K562 (cell line): ENCODE results near the gene CACNA1A. TPM values are rescaled to one million over a fixed set of nuclear protein-coding genes. Genes with fewer than 3 reads are reported as not detected.

Experiments used
- ATAC-seq: fragments of 200-7000 bp; cut with Tn5 transposase; 3 replicates; pipeline ENCODE4 v1.9.1; 2020; ENCODE audit warnings: moderate library complexity
- BruUV-seq: library from RNA; stranded (reverse); fragments of 400-500 nt; replicated peaks from 2 replicates; lab custom pipeline; 2021; lab: Mats Ljungman, UMichigan
- CTCF ChIA-PET: fragments of 300-600 bp; formaldehyde crosslinking; extraction: SDS; loops from one replicate; lab custom pipeline; 2021; ENCODE audit warnings: low intra/inter-chr PET ratio; lab: Yijun Ruan, JAX
- POLR2A ChIA-PET: fragments of 300-600, 350-650 bp; sonication (Branson Sonifier 250); formaldehyde crosslinking; extraction: SDS; loops from one replicate; lab custom pipeline; 2021; ENCODE audit warnings: antibody characterized with exemption, inconsistent platforms; lab: Yijun Ruan, JAX
- DNase-seq, 4 experiments: peaks; one replicate each; pipeline versions ENCODE4 v3.0.0 to v3.0.0-alpha.2; 2011 to 2018; ENCODE audit warnings: low spot score in 3 of 4, mixed read lengths in 3 of 4; ENCODE audit errors: extremely low read depth in 1 of 4
- FAIRE-seq: peaks from 2 replicates; lab custom pipeline; 2011; peaks lifted over from hg19 to GRCh38; lab: Jason Lieb, UNC
- H2AFZ ChIP-seq: 2 replicates; pipeline ENCODE4 v1.6.0; 2011; ENCODE audit warnings: low read depth, low read length, control low read depth, inconsistent platforms
- H3K27ac ChIP-seq: fragments of 200-600 bp; 3 replicates; pipeline ENCODE4 v1.8.0; 2011; ENCODE audit warnings: low read depth, mild to moderate bottlenecking, control low read depth, inconsistent platforms, low read length, moderate library complexity, mixed read lengths; ENCODE audit errors: extremely low read depth
- H3K27me3 ChIP-seq, 2 experiments: fragments of 300-600 bp in 1 of 2; 2 replicates in 1 of 2; 3 replicates in 1 of 2; pipeline versions ENCODE4 v1.6.0 to v1.8.0; 2011; ENCODE audit warnings: inconsistent platforms in 2 of 2, low read length in 2 of 2, mild to moderate bottlenecking in 1 of 2, mixed read lengths in 1 of 2, moderate library complexity in 1 of 2; ENCODE audit not compliant: control insufficient read depth in 2 of 2, insufficient read depth in 2 of 2
- H3K36me3 ChIP-seq: fragments of 300-600 bp; 3 replicates; pipeline ENCODE4 v1.8.0; 2011; ENCODE audit warnings: mild to moderate bottlenecking, low read length, inconsistent platforms; ENCODE audit not compliant: control insufficient read depth, insufficient read depth
- H3K4me1 ChIP-seq, 2 experiments: fragments of 200-600 bp in 1 of 2; replicated peaks in 1 of 2; 2 replicates in 1 of 2; 3 replicates in 1 of 2; pipeline versions ENCODE4 v1.5.1 to v1.8.0; 2011; ENCODE audit warnings: inconsistent platforms in 2 of 2, low read length in 2 of 2, mild to moderate bottlenecking in 1 of 2, mixed read lengths in 1 of 2, moderate library complexity in 1 of 2; ENCODE audit not compliant: control insufficient read depth in 2 of 2, insufficient read depth in 2 of 2
- H3K4me2 ChIP-seq: 2 replicates; pipeline ENCODE4 v1.6.1; 2011; ENCODE audit warnings: low read length, control low read depth, inconsistent platforms, mixed read lengths; ENCODE audit not compliant: insufficient read depth
- H3K4me3 ChIP-seq: fragments of 200-600 bp; sonication (generic), shearing (Covaris generic); 2 replicates; pipeline ENCODE4 v1.5.1; 2016; ENCODE audit warnings: control low read depth, inconsistent platforms
- H3K79me2 ChIP-seq: fragments of 200-600 bp; 3 replicates; pipeline ENCODE4 v1.8.0; 2011; ENCODE audit warnings: low read length, inconsistent platforms; ENCODE audit not compliant: control insufficient read depth, insufficient read depth
- H3K9ac ChIP-seq, 2 experiments: 2 replicates each; pipeline versions ENCODE4 v1.6.0 to v1.6.1; 2011; ENCODE audit warnings: low read depth in 2 of 2, low read length in 2 of 2, control low read depth in 1 of 2, inconsistent platforms in 1 of 2, mild to moderate bottlenecking in 1 of 2, mixed read lengths in 1 of 2; ENCODE audit not compliant: insufficient read depth in 1 of 2
- H3K9me1 ChIP-seq: one replicate; pipeline ENCODE4 v1.6.0; 2011; ENCODE audit warnings: inconsistent platforms, mild to moderate bottlenecking, low read length, moderate library complexity; ENCODE audit not compliant: control insufficient read depth, insufficient read depth
- H3K9me3 ChIP-seq: replicated peaks from 2 replicates; pipeline ENCODE4 v1.5.1; 2011; ENCODE audit warnings: low read depth, low read length, inconsistent platforms; ENCODE audit not compliant: control insufficient read depth, insufficient read depth
- H4K20me1 ChIP-seq: replicated peaks from 2 replicates; pipeline ENCODE4 v1.6.1; 2011; ENCODE audit warnings: low read length, inconsistent platforms, mixed read lengths; ENCODE audit not compliant: control insufficient read depth, insufficient read depth
- CC2D1A ChIP-seq: fragments of 450-650 bp; IDR thresholded peaks from 2 replicates; pipeline ENCODE4 v1.6.1; 2017; ENCODE audit warnings: mild to moderate bottlenecking
- CEBPG ChIP-seq, 3 experiments: fragments of 200-800 bp in 1 of 3; sonication (Bioruptor generic) in 1 of 3; sonication (generic) in 1 of 3; formaldehyde crosslinking in 1 of 3; IDR thresholded peaks in 2 of 3; conservative IDR thresholded peaks in 1 of 3; 2 replicates each; pipeline versions ENCODE4 v1.6.1 to v1.8.0; 2016 to 2022; ENCODE audit warnings: missing compliant biosample characterization in 2 of 3, missing genetic modification characterization in 2 of 3, mild to moderate bottlenecking in 1 of 3, missing genetic modification reagents in 1 of 3
- CTCF ChIP-seq, 3 experiments: IDR thresholded peaks in 2 of 3; conservative IDR thresholded peaks in 1 of 3; 2 replicates each; pipeline ENCODE4 v1.5.1; 2011 to 2012; ENCODE audit warnings: low read length in 3 of 3, mild to moderate bottlenecking in 3 of 3, control low read depth in 2 of 3, improper control_type of control experiment in 1 of 3, inconsistent platforms in 1 of 3, low read depth in 1 of 3, mixed read lengths in 1 of 3, moderate library complexity in 1 of 3; ENCODE audit not compliant: insufficient read depth in 2 of 3
- CUX1 ChIP-seq: fragments of 200-800 bp; sonication (Bioruptor generic); IDR thresholded peaks from 2 replicates; pipeline ENCODE4 v1.6.1; 2016; ENCODE audit warnings: missing genetic modification characterization, missing compliant biosample characterization
- E2F6 ChIP-seq, 2 experiments: IDR thresholded peaks; 2 replicates each; pipeline ENCODE4 v1.6.1; 2011; ENCODE audit warnings: borderline replicate concordance in 1 of 2, control low read depth in 1 of 2, low read depth in 1 of 2, low read length in 1 of 2, mild to moderate bottlenecking in 1 of 2, mixed read lengths in 1 of 2, moderate library complexity in 1 of 2; ENCODE audit not compliant: insufficient read depth in 1 of 2, insufficient read length in 1 of 2, poor library complexity in 1 of 2, severe bottlenecking in 1 of 2; ENCODE audit errors: extremely low read depth in 1 of 2
- NFYB ChIP-seq: IDR thresholded peaks from 2 replicates; pipeline ENCODE4 v1.6.1; 2011; ENCODE audit warnings: mild to moderate bottlenecking, moderate library complexity; ENCODE audit not compliant: insufficient read length; ENCODE audit errors: extremely low read depth
- SMARCB1 ChIP-seq: IDR thresholded peaks from 2 replicates; pipeline ENCODE4 v1.6.1; 2011; ENCODE audit warnings: improper control_type of control experiment, low read depth; ENCODE audit not compliant: insufficient read length
- U2AF2 ChIP-seq: fragments of 200-400 bp; formaldehyde crosslinking; optimal IDR thresholded peaks from 2 replicates; pipeline ENCODE3; 2017; ENCODE audit warnings: low read depth, mild to moderate bottlenecking, low read length
- ZNF75A ChIP-seq: fragments of 450-650 bp; formaldehyde crosslinking; IDR thresholded peaks from 2 replicates; pipeline ENCODE4 v1.4.0; 2020; ENCODE audit warnings: mild to moderate bottlenecking
- WGBS: fragments of 100-300 bp; shearing (Covaris generic); methylation state at CpG from one replicate; pipeline ENCODE4 v1.1.6; 2016; ENCODE audit warnings: low coverage, mixed read lengths; ENCODE audit not compliant: insufficient coverage; ENCODE audit errors: missing lambda C conversion rate; 5-methylcytosine and 5-hydroxymethylcytosine counted together
- in situ Hi-C: fragments of 300-500 bp; cut with MboI; formaldehyde crosslinking; loops from 4 replicates; pipeline ENCODE4 v1.15.0; 2018; ENCODE audit warnings: inconsistent platforms, mixed read lengths
- intact Hi-C: fragments of 100-400 bp; cut with micrococcal nuclease; formaldehyde crosslinking; loops from 2 replicates; pipeline ENCODE4 v1.14.2; 2022
- polyA plus RNA-seq, 8 experiments: library from polyadenylated mRNA; depleted of rRNA in 4 of 8; stranded (reverse) in 5 of 8; unstranded in 3 of 8; fragments of >200 nt; fragmentation: Nextera tagmentation in 2 of 8; fragmentation: Illumina TruSeq in 1 of 8; extraction: Ambion mirVana in 2 of 8; extraction: Trizol in 1 of 8; gene quantifications; 2 replicates each; pipeline versions ENCODE4 v1.2.1 to v1.2.3, GENCODE V29; 2011 to 2014; ENCODE audit warnings: inconsistent platforms in 1 of 8, missing spikeins in 1 of 8
- total RNA-seq, 7 experiments: library from RNA; depleted of rRNA in 6 of 7; stranded (reverse); fragments of >200 nt in 6 of 7; fragmentation: Illumina TruSeq in 2 of 7; extraction: Trizol in 2 of 7; gene quantifications; 2 replicates each; pipeline versions ENCODE4 v1.2.1 to v1.2.3, GENCODE V29; 2011 to 2021; ENCODE audit warnings: low replicate concordance in 1 of 7

Gene CACNA1A
- total and polyA plus RNA-seq, 9 of the 15 experiments (the other 6 are each of a cell fraction or from before 2014, with no cell fraction given) = 0.03 to 0.20 (median 0.09) TPM; not detected in 1

- TF ChIP-seq CC2D1A (peak; percentile 69), ZNF75A (CRISPR knock-in tag) (no peak), CTCF (IDR thresholded peaks at IDR 0.05 in 2 of 3, conservative IDR thresholded peaks at IDR 0.05 in 1 of 3; ENCODE audit: insufficient read depth in 2 of 3, low read depth in 1 of 3, low read length in 3 of 3) (peak; percentile 70 to 87 (median 84)), CEBPG (CRISPR knock-in tag; IDR thresholded peaks at IDR 0.05) (no peak), CEBPG (tag; conservative IDR thresholded peaks at IDR 0.05 in 1 of 2, IDR thresholded peaks at IDR 0.05 in 1 of 2) (peak; percentile 12 to 39; a peak in 1 of 4 replicates)
Measured at GRCh38 chr19:13366529-13367143, 139.6 kb downstream of the CACNA1A start (continued).

GRCh38 chr19:13363954-13364353, 142.3 kb downstream of the CACNA1A start:
- no peaks in the 10 kb centered on the region for H4K20me1 ChIP-seq
- no peak overlapping the region for H2AFZ ChIP-seq
- in situ Hi-C loops = no loop called here
- ChIA-PET CTCF (no interaction called here), POLR2A (interaction anchor here (0.7 kb wide), 1 partner anchor 11 kb away, joined by 3 read pairs; no protein-coding TSS in a partner anchor)
- WGBS = 4% methylated on average over 4 of the region's 5 CpGs
- no peak overlapping the region for H3K9ac ChIP-seq
- H3K4me3 ChIP-seq = no peak overlapping the region
- no peaks in the 10 kb centered on the region for H3K4me1 ChIP-seq
- H3K79me2 ChIP-seq = no peaks in the 10 kb centered on the region
- FAIRE-seq = no peak
- no peaks in the 10 kb centered on the region for H3K9me1 ChIP-seq
- no peaks in the 10 kb centered on the region for H3K36me3 ChIP-seq
- H3K27me3 ChIP-seq = peaks cover 12 to 40% of the 10 kb centered on the region in 2 experiments; a peak in 4 of 5 replicates
- H3K27ac ChIP-seq = no peak overlapping the region
- H3K4me2 ChIP-seq = no peak overlapping the region
- intact Hi-C loops = no loop called here
- no peak for ATAC-seq
- DNase-seq = no peak
- no peaks in the 10 kb centered on the region for H3K9me3 ChIP-seq
- no TSS peak for BruUV-seq
- TF ChIP-seq CUX1 (CRISPR knock-in tag) (no peak), SMARCB1 (no peak), E2F6 (IDR thresholded peaks at IDR 0.05; ENCODE audit: borderline replicate concordance in 1 of 2, extremely low read depth in 1 of 2, insufficient read depth in 1 of 2, insufficient read length in 1 of 2, low read depth in 1 of 2, low read length in 1 of 2, poor library complexity in 1 of 2, severe bottlenecking in 1 of 2) (no peak), NFYB (no peak), U2AF2 (no peak)
